ENCODE results near the gene RBP2. TPM values are rescaled to one million over a fixed set of nuclear protein-coding genes. Genes with fewer than 3 reads are reported as not detected.

The RBP2 gene
- total RNA-seq, 1 experiment from 2014 or later, result not detected

DNA sequence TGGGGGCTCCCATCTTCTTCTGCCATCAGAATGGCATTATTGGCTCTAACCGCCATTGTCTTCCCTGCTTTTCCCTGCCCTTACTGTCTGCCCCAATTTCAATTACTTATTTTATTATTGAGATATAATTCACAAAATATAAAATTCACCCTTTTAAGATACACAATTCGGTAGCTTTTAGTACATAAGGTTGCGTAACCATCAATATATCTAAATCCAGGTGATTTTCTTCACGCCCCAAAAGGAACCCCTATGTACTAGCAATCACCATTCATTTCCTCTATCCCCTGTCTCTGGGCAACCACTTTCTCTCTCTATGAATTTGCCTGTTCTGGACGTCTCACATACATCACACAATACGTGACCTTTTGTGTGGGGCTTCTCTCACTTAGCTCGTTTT, 18.0 kb downstream of the RBP2 start:
- TF ChIP-seq, protein P1, sequence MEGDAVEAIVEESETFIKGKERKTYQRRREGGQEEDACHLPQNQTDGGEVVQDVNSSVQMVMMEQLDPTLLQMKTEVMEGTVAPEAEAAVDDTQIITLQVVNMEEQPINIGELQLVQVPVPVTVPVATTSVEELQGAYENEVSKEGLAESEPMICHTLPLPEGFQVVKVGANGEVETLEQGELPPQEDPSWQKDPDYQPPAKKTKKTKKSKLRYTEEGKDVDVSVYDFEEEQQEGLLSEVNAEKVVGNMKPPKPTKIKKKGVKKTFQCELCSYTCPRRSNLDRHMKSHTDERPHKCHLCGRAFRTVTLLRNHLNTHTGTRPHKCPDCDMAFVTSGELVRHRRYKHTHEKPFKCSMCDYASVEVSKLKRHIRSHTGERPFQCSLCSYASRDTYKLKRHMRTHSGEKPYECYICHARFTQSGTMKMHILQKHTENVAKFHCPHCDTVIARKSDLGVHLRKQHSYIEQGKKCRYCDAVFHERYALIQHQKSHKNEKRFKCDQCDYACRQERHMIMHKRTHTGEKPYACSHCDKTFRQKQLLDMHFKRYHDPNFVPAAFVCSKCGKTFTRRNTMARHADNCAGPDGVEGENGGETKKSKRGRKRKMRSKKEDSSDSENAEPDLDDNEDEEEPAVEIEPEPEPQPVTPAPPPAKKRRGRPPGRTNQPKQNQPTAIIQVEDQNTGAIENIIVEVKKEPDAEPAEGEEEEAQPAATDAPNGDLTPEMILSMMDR (IDR thresholded peaks at IDR 0.05; ENCODE audit: unreplicated experiment), result no peak
- H3K27ac Mint-ChIP-seq (ENCODE audit: low read depth, unreplicated experiment), result no peak overlapping the region
- no TSS peak for BruUV-seq (replicated peaks)
- no peaks in the 10 kb centered on the region for H3K4me1 Mint-ChIP-seq (ENCODE audit: insufficient read depth, unreplicated experiment)
- H3K27me3 Mint-ChIP-seq (ENCODE audit: insufficient read depth, unreplicated experiment), result no peaks in the 10 kb centered on the region
- no peak for DNase-seq (ENCODE audit: unreplicated experiment)
- no peaks in the 10 kb centered on the region for H3K36me3 Mint-ChIP-seq (ENCODE audit: insufficient read depth, unreplicated experiment)
- ChIA-PET POLR2A (no interaction called here), CTCF (interaction anchor here (0.6 to 3.2 kb wide), 3 partner anchors 16 to 103 kb away, joined by 3 to 12 read pairs (median 3); no protein-coding TSS in a partner anchor)
- H3K9me3 Mint-ChIP-seq (ENCODE audit: unreplicated experiment), result no peaks in the 10 kb centered on the region
- H3K4me3 Mint-ChIP-seq (ENCODE audit: unreplicated experiment), result no peak overlapping the region
- intact Hi-C loops (cut with micrococcal nuclease), result no loop called here

DNA sequence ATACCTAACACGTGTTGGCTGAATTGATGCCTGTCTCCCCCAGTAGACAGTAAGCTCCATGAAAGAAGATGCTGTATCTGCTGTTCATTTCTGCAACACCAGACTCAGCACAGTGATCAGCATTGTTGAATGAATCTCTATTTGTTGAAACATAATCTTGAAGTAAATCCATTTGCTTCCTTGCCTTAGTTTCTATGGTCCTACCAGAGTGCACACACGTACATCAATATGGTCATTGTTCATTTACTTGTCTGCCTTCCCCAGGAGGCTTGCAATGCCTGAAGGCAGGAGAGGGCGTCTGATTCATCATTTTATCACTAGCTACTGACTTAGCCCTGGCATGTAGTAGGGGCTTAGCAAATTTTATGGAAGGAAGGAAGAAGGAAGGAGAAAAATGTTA, 19.2 kb downstream of the RBP2 start:
- no peaks in the 10 kb centered on the region for H3K9me3 Mint-ChIP-seq (ENCODE audit: unreplicated experiment)
- no TSS peak for BruUV-seq (replicated peaks)
- intact Hi-C loops (cut with micrococcal nuclease), result no loop called here

DNA sequence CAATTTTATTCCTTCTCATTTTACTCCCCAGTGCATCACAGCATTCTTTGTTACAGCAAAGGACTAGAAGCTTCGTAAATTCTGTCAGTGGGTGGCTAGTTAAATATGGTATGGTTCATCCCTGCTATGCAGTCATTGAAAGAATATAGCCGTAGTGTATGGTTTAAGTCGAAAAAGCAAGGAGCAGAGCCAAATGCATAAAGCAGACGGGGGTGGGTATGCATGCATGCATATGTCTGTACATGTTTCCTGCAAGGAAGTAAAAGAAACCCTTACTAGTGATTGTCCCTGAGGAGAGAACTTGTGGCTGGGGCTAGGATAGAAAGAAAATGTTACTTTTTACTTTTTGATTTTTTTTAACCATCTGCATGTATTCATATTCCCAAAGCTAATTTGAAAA, 19.9 kb downstream of the RBP2 start:
- intact Hi-C loops (cut with micrococcal nuclease), result no loop called here
- POLR2A ChIA-PET, result interaction anchor here (1.2 to 2.3 kb wide), 2 partner anchors 9 to 22 kb away, joined by 3 to 10 read pairs; no protein-coding TSS in a partner anchor
- Mint-ChIP-seq H3K9me3 (ENCODE audit: unreplicated experiment) (no peaks in the 10 kb centered on the region), H3K4me1 (ENCODE audit: insufficient read depth, unreplicated experiment) (no peaks in the 10 kb centered on the region), H3K27me3 (ENCODE audit: insufficient read depth, unreplicated experiment) (no peaks in the 10 kb centered on the region), H3K27ac (ENCODE audit: low read depth, unreplicated experiment) (no peak overlapping the region), H3K4me3 (ENCODE audit: unreplicated experiment) (no peak overlapping the region), H3K36me3 (ENCODE audit: insufficient read depth, unreplicated experiment) (no peaks in the 10 kb centered on the region)
- DNase-seq (ENCODE audit: unreplicated experiment), result no peak
- no TSS peak for BruUV-seq (replicated peaks)
- TF ChIP-seq, protein P1 (IDR thresholded peaks at IDR 0.05; ENCODE audit: unreplicated experiment), result no peak
- CTCF ChIA-PET, result interaction anchor here (0.6 to 3.2 kb wide), 4 partner anchors 8 to 827 kb away, joined by 3 to 12 read pairs (median 4); no protein-coding TSS in a partner anchor

More for the DNA sequence above, 19.2 kb downstream of the RBP2 start:
- ChIA-PET CTCF (interaction anchor here (0.6 to 3.2 kb wide), 4 partner anchors 8 to 827 kb away, joined by 3 to 12 read pairs (median 4); no protein-coding TSS in a partner anchor), POLR2A (interaction anchor here (1.2 to 2.3 kb wide), 2 partner anchors 10 to 22 kb away, joined by 3 to 10 read pairs; no protein-coding TSS in a partner anchor)
- H3K4me3 Mint-ChIP-seq (ENCODE audit: unreplicated experiment), result no peak overlapping the region
- no peak overlapping the region for H3K27ac Mint-ChIP-seq (ENCODE audit: low read depth, unreplicated experiment)
- TF ChIP-seq, protein P1 (IDR thresholded peaks at IDR 0.05; ENCODE audit: unreplicated experiment), result no peak
- H3K36me3 Mint-ChIP-seq (ENCODE audit: insufficient read depth, unreplicated experiment), result no peaks in the 10 kb centered on the region
- H3K4me1 Mint-ChIP-seq (ENCODE audit: insufficient read depth, unreplicated experiment), result no peaks in the 10 kb centered on the region
- no peaks in the 10 kb centered on the region for H3K27me3 Mint-ChIP-seq (ENCODE audit: insufficient read depth, unreplicated experiment)
- no peak for DNase-seq (ENCODE audit: unreplicated experiment)

DNA sequence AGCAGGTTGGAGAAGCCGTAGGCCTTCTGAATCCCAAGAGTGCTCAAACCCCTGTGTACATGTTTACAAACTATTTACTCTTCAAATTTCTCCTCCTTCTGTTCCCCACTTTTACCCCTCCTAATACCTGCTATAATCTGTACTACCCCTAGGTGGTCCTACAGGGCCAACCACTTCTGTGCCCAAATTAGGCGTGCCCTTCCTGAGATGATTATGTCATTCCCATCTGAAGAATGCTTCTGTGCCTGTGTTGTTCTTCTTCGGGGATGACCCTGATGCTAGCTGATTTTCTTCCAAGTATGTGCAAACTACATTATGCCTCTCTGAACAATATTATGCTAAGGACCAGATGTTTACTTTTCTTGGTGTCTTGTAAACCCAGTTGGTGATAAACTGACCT, 20.5 kb downstream of the RBP2 start:
- CTCF ChIA-PET, result interaction anchor here (1.3 kb wide), 1 partner anchor 9 kb away, joined by 4 read pairs; no protein-coding TSS in a partner anchor
- H3K36me3 Mint-ChIP-seq (ENCODE audit: insufficient read depth, unreplicated experiment), result no peaks in the 10 kb centered on the region
- H3K4me1 Mint-ChIP-seq (ENCODE audit: insufficient read depth, unreplicated experiment), result no peaks in the 10 kb centered on the region
- TF ChIP-seq, protein P1 (IDR thresholded peaks at IDR 0.05; ENCODE audit: unreplicated experiment), result no peak
- POLR2A ChIA-PET, result interaction anchor here (2.3 kb wide), 1 partner anchor 21 kb away, joined by 10 read pairs; no protein-coding TSS in a partner anchor
- H3K27me3 Mint-ChIP-seq (ENCODE audit: insufficient read depth, unreplicated experiment), result no peaks in the 10 kb centered on the region
- intact Hi-C loops (cut with micrococcal nuclease), result no loop called here
- no TSS peak for BruUV-seq (replicated peaks)
- DNase-seq (ENCODE audit: unreplicated experiment), result no peak
- no peak overlapping the region for H3K27ac Mint-ChIP-seq (ENCODE audit: low read depth, unreplicated experiment)
- H3K4me3 Mint-ChIP-seq (ENCODE audit: unreplicated experiment), result no peak overlapping the region
- no peaks in the 10 kb centered on the region for H3K9me3 Mint-ChIP-seq (ENCODE audit: unreplicated experiment)

Data from MCF 10A (cell line).